H9 (cell line): ENCODE measurements around the gene SIGLEC14. TPM values are rescaled to one million over a fixed set of nuclear protein-coding genes. Genes with fewer than 3 reads are reported as not detected.

Source experiments
- DNase-seq: peaks from one replicate; pipeline ENCODE4 v3.0.0-alpha.2; 2017
- H2AFZ ChIP-seq: one replicate; pipeline ENCODE4 v1.6.1; 2013; ENCODE audit warnings: mild to moderate bottlenecking, low read length, control low read depth, moderate library complexity
- H2AK5ac ChIP-seq: 2 replicates; pipeline ENCODE4 v1.6.1; 2013; ENCODE audit warnings: low read length, control low read depth, mixed read lengths; ENCODE audit not compliant: insufficient read length
- H2BK120ac ChIP-seq: one replicate; pipeline ENCODE4 v1.6.1; 2013; ENCODE audit warnings: low read depth, mild to moderate bottlenecking, low read length, control low read depth, inconsistent platforms; ENCODE audit not compliant: poor library complexity, severe bottlenecking
- H2BK12ac ChIP-seq: 2 replicates; pipeline ENCODE4 v1.6.1; 2013; ENCODE audit warnings: low read length, control low read depth, mixed read lengths, low read depth; ENCODE audit not compliant: insufficient read length
- H2BK15ac ChIP-seq: 2 replicates; pipeline ENCODE4 v1.6.1; 2013; ENCODE audit warnings: low read depth, low read length, control low read depth
- H2BK20ac ChIP-seq: one replicate; pipeline ENCODE4 v1.6.1; 2013; ENCODE audit warnings: low read depth, mild to moderate bottlenecking, low read length, control low read depth, inconsistent platforms; ENCODE audit not compliant: poor library complexity, severe bottlenecking
- H2BK5ac ChIP-seq: 2 replicates; pipeline ENCODE4 v1.6.1; 2013; ENCODE audit warnings: low read length, control low read depth, mixed read lengths; ENCODE audit not compliant: insufficient read length
- H3K14ac ChIP-seq: 2 replicates; pipeline ENCODE4 v1.6.1; 2013; ENCODE audit warnings: low read length, control low read depth; ENCODE audit not compliant: insufficient read depth
- H3K18ac ChIP-seq: 2 replicates; pipeline ENCODE4 v1.6.1; 2013; ENCODE audit warnings: low read depth, mild to moderate bottlenecking, mixed read lengths, low read length, control low read depth; ENCODE audit not compliant: insufficient read length
- H3K23ac ChIP-seq: 2 replicates; pipeline ENCODE4 v1.6.1; 2013; ENCODE audit warnings: low read length, control low read depth, mixed read lengths, low read depth; ENCODE audit not compliant: insufficient read length
- H3K23me2 ChIP-seq: 2 replicates; pipeline ENCODE4 v1.6.1; 2013; ENCODE audit warnings: low read depth, mild to moderate bottlenecking, mixed read lengths, low read length, control low read depth; ENCODE audit not compliant: insufficient read length, poor library complexity, severe bottlenecking
- H3K27ac ChIP-seq: 2 replicates; pipeline ENCODE4 v1.5.1; 2013; ENCODE audit warnings: low read length, control low read depth, mixed read lengths, low read depth; ENCODE audit not compliant: insufficient read length
- H3K27me3 ChIP-seq: 2 replicates; pipeline ENCODE4 v1.6.1; 2013; ENCODE audit warnings: low read length, control low read depth, inconsistent platforms; ENCODE audit not compliant: insufficient read depth
- H3K4ac ChIP-seq: 2 replicates; pipeline ENCODE4 v1.6.1; 2013; ENCODE audit warnings: low read depth, mild to moderate bottlenecking, control low read depth, inconsistent platforms, low read length, moderate library complexity
- H3K4me1 ChIP-seq: 2 replicates; pipeline ENCODE4 v1.6.1; 2013; ENCODE audit warnings: low read length, control low read depth, inconsistent platforms; ENCODE audit not compliant: insufficient read depth
- H3K4me2 ChIP-seq: 2 replicates; pipeline ENCODE4 v1.6.1; 2013; ENCODE audit warnings: low read length, control low read depth, mixed read lengths; ENCODE audit not compliant: insufficient read length, insufficient read depth
- H3K56ac ChIP-seq: 2 replicates; pipeline ENCODE4 v1.6.1; 2013; ENCODE audit warnings: low read depth, mild to moderate bottlenecking, mixed read lengths, low read length, control low read depth; ENCODE audit not compliant: insufficient read length
- H3K79me1 ChIP-seq: 2 replicates; pipeline ENCODE4 v1.6.1; 2013; ENCODE audit warnings: low read depth, mild to moderate bottlenecking, moderate library complexity, low read length, control low read depth, inconsistent platforms; ENCODE audit not compliant: insufficient read depth, poor library complexity, severe bottlenecking
- H3K79me2 ChIP-seq: 2 replicates; pipeline ENCODE4 v1.6.1; 2013; ENCODE audit warnings: low read length, control low read depth, inconsistent platforms; ENCODE audit not compliant: insufficient read depth
- H3K9ac ChIP-seq: 2 replicates; pipeline ENCODE4 v1.6.1; 2013; ENCODE audit warnings: low read length, control low read depth, mixed read lengths; ENCODE audit not compliant: insufficient read length; ENCODE audit errors: extremely low read depth
- H3K9me3 ChIP-seq: one replicate; pipeline ENCODE4 v1.6.1; 2013; ENCODE audit warnings: low read depth, low read length, inconsistent platforms; ENCODE audit not compliant: control insufficient read depth
- H3T11ph ChIP-seq: one replicate; pipeline ENCODE4 v1.6.1; 2013; ENCODE audit warnings: mild to moderate bottlenecking, low read length, control low read depth, inconsistent platforms
- H4K20me1 ChIP-seq: one replicate; pipeline ENCODE4 v1.6.1; 2013; ENCODE audit not compliant: control insufficient read depth, insufficient read length, insufficient read depth
- H4K5ac ChIP-seq: 2 replicates; pipeline ENCODE4 v1.6.1; 2013; ENCODE audit warnings: low read depth, mild to moderate bottlenecking, mixed read lengths, low read length, control low read depth; ENCODE audit not compliant: insufficient read length
- H4K8ac ChIP-seq: replicated peaks from 2 replicates; pipeline ENCODE4 v1.6.1; 2013; ENCODE audit warnings: low read length, control low read depth, mixed read lengths, low read depth; ENCODE audit not compliant: insufficient read length
- H4K91ac ChIP-seq: 2 replicates; pipeline ENCODE4 v1.6.1; 2013; ENCODE audit warnings: low read depth, mild to moderate bottlenecking, moderate library complexity, mixed read lengths, low read length, control low read depth; ENCODE audit not compliant: insufficient read length
- H3K27ac Mint-ChIP-seq, 3 experiments: 2 replicates in 2 of 3; 3 replicates in 1 of 3; pipeline ENCODE4 v1.8.0; 2020 to 2021; ENCODE audit warnings: mixed read lengths in 3 of 3, mild to moderate bottlenecking in 1 of 3, moderate library complexity in 1 of 3
- H3K27me3 Mint-ChIP-seq: 2 replicates; pipeline ENCODE4 v1.8.0; 2021; ENCODE audit warnings: low read depth, mild to moderate bottlenecking, moderate library complexity, mixed read lengths
- H3K36me3 Mint-ChIP-seq, 3 experiments: 2 replicates in 2 of 3; 3 replicates in 1 of 3; pipeline ENCODE4 v1.8.0; 2020 to 2021; ENCODE audit warnings: low read depth in 3 of 3, mixed read lengths in 3 of 3; ENCODE audit not compliant: insufficient read depth in 1 of 3
- H3K4me1 Mint-ChIP-seq, 2 experiments: 2 replicates each; pipeline ENCODE4 v1.8.0; 2020; ENCODE audit warnings: mixed read lengths in 2 of 2
- H3K4me3 Mint-ChIP-seq, 2 experiments: 2 replicates in 1 of 2; 3 replicates in 1 of 2; pipeline ENCODE4 v1.8.0; 2020 to 2021; ENCODE audit warnings: mild to moderate bottlenecking in 2 of 2, mixed read lengths in 2 of 2, moderate library complexity in 1 of 2
- H3K9me3 Mint-ChIP-seq, 2 experiments: 2 replicates in 1 of 2; 3 replicates in 1 of 2; pipeline ENCODE4 v1.8.0; 2020; ENCODE audit warnings: mild to moderate bottlenecking in 2 of 2, mixed read lengths in 2 of 2, moderate library complexity in 1 of 2
- WGBS: extraction: QIAGEN DNeasy Blood & Tissue Kit; methylation state at CpG from one replicate; pipeline ENCODE4 v1.1.7; 2013; ENCODE audit warnings: missing lambda C conversion rate, low lambda C conversion rate, mixed read lengths; ENCODE audit not compliant: insufficient read length; ENCODE audit errors: extremely low coverage; 5-methylcytosine and 5-hydroxymethylcytosine counted together
- total RNA-seq: library from RNA; stranded (reverse); gene quantifications from 2 replicates; pipeline ENCODE4 v1.2.1, GENCODE V29; 2021
- TF ChIP-seq, protein P1 (sequence below): fragments of 200-600 bp; sonication (generic); conservative IDR thresholded peaks from 3 replicates; pipeline ENCODE4 v1.8.0; 2021; ENCODE audit warnings: antibody characterized with exemption, mild to moderate bottlenecking

The SIGLEC14 gene
- total RNA-seq, 1 experiment from 2014 or later, result not detected

DNA sequence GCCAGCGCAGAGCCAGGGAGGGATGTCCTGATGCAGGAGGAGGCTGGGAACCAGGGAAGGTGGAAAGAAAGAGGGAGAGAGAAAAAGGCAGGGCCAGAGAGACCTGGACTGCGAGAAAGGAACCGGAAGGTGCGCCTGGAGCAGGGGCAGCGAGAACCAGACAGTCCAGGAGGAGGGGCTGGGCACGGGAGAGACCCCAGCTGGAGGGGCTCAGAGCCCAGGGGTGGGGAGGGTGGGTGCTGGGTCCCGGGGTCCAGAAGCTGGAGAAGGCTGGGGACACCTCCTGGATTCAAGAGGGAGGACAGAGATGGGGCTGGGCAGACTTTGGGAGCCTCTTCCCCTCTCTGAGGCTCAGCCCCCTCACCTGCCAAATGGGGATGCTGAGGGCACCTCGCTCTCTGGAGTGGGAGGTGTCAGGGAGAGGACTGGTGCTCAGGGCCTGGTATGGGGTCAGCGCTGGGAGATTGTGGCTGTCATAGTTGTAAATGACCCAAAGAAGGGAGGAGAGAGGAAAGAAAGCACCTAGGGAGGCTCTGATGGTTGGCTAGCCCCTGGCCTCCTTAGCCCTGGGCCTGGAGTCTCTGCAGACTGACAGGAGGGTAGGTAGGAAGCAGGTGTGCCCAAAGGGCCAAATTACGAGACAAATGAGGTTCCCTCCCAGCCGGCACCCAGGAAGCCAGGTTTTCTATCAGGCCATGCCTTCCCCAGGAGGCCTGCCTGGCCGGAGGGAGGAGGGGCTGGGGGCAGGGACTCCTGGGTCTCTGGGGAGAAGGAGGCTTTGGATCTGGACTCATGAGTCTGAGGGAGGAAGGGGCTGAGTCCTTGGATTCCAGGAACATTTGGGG is 45.2 kb upstream of the SIGLEC14 start:
- no peaks in the 10 kb centered on the region for H3K79me1 ChIP-seq
- H3K27ac Mint-ChIP-seq, result peak overlapping the region; percentile 13 to 94 (median 55); a peak in 4 of 7 replicates
- TF ChIP-seq, protein P1, sequence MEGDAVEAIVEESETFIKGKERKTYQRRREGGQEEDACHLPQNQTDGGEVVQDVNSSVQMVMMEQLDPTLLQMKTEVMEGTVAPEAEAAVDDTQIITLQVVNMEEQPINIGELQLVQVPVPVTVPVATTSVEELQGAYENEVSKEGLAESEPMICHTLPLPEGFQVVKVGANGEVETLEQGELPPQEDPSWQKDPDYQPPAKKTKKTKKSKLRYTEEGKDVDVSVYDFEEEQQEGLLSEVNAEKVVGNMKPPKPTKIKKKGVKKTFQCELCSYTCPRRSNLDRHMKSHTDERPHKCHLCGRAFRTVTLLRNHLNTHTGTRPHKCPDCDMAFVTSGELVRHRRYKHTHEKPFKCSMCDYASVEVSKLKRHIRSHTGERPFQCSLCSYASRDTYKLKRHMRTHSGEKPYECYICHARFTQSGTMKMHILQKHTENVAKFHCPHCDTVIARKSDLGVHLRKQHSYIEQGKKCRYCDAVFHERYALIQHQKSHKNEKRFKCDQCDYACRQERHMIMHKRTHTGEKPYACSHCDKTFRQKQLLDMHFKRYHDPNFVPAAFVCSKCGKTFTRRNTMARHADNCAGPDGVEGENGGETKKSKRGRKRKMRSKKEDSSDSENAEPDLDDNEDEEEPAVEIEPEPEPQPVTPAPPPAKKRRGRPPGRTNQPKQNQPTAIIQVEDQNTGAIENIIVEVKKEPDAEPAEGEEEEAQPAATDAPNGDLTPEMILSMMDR, result no peak

More for the DNA sequence above, 45.2 kb upstream of the SIGLEC14 start:
- Histone ChIP-seq H3K4me1 (no peaks in the 10 kb centered on the region), H3K56ac (no peak overlapping the region), H4K8ac (no peak overlapping the region), H2AFZ (no peak overlapping the region), H4K91ac (no peak overlapping the region), H3K14ac (no peak overlapping the region), H3K18ac (peak overlapping the region; percentile 32), H3T11ph (no peak overlapping the region), H3K4me2 (peak overlapping the region; percentile 85), H4K20me1 (no peaks in the 10 kb centered on the region), H3K4ac (no peak overlapping the region), H4K5ac (no peak overlapping the region), H3K9me3 (no peaks in the 10 kb centered on the region), H3K79me2 (no peaks in the 10 kb centered on the region; the same call in 1 of the 2 replicates), H2BK5ac (no peak overlapping the region), H3K23ac (no peak overlapping the region), H3K23me2 (peaks cover 29% of the 10 kb centered on the region), H2AK5ac (no peak overlapping the region), H3K27me3 (no peaks in the 10 kb centered on the region), H3K9ac (no peak overlapping the region), H3K27ac (no peak overlapping the region), H2BK20ac (no peak overlapping the region), H2BK15ac (no peak overlapping the region; the same call in 1 of the 2 replicates), H2BK120ac (no peak overlapping the region), H2BK12ac (no peak overlapping the region)
- H3K4me1 Mint-ChIP-seq, result peaks cover 35 to 37% of the 10 kb centered on the region in 2 experiments
- peaks cover 0 to under 1% of the 10 kb centered on the region in 2 experiments; a peak in 2 of 5 replicates for H3K9me3 Mint-ChIP-seq
- no peaks in the 10 kb centered on the region for H3K27me3 Mint-ChIP-seq
- H3K36me3 Mint-ChIP-seq, result peaks cover 4 to 39% (median 20%) of the 10 kb centered on the region in 3 experiments; a peak in 6 of 7 replicates
- H3K4me3 Mint-ChIP-seq, result peak overlapping the region; percentile 83 to 87
- no CpG with 5 or more reads among the region's 12 CpGs for WGBS
- DNase-seq, result no peak
